HUES48 (cell line): Measurements from ENCODE around the gene SLC7A1.

Experiments
- H3K27ac ChIP-seq: one replicate; pipeline ENCODE4 v1.7.0; 2013; ENCODE audit warnings: low read depth, low read length, inconsistent platforms
- H3K27me3 ChIP-seq: 2 replicates; pipeline ENCODE4 v1.6.1; 2013; ENCODE audit warnings: mild to moderate bottlenecking, low read length; ENCODE audit not compliant: control insufficient read depth, insufficient read depth
- H3K36me3 ChIP-seq: 2 replicates; pipeline ENCODE4 v1.6.1; 2013; ENCODE audit warnings: low read length; ENCODE audit not compliant: control insufficient read depth, insufficient read depth
- H3K4me1 ChIP-seq: 2 replicates; pipeline ENCODE4 v1.6.1; 2013; ENCODE audit warnings: mild to moderate bottlenecking, low read length; ENCODE audit not compliant: control insufficient read depth, insufficient read depth
- H3K4me3 ChIP-seq: 2 replicates; pipeline ENCODE4 v1.5.1; 2013; ENCODE audit warnings: mild to moderate bottlenecking, low read depth, low read length
- H3K9ac ChIP-seq: 2 replicates; pipeline ENCODE4 v1.6.1; 2013; ENCODE audit warnings: mild to moderate bottlenecking, low read depth, low read length, moderate library complexity
- H3K9me3 ChIP-seq: 2 replicates; pipeline ENCODE4 v1.6.1; 2013; ENCODE audit warnings: low read length; ENCODE audit not compliant: control insufficient read depth, insufficient read depth

The SLC7A1 gene

GRCh38 chr13:29540799-29541198 is 54.7 kb downstream of the SLC7A1 start:
- H3K9me3 ChIP-seq, result no peaks in the 10 kb centered on the region
- no peaks in the 10 kb centered on the region for H3K27me3 ChIP-seq
- peaks cover 19% of the 10 kb centered on the region for H3K36me3 ChIP-seq
- no peak overlapping the region for H3K9ac ChIP-seq
- no peak overlapping the region for H3K4me3 ChIP-seq
- no peak overlapping the region for H3K27ac ChIP-seq
- peaks cover 11% of the 10 kb centered on the region for H3K4me1 ChIP-seq

- Histone ChIP-seq H3K36me3 (peaks cover 20% of the 10 kb centered on the region), H3K27ac (no peak overlapping the region), H3K27me3 (no peaks in the 10 kb centered on the region), H3K4me3 (no peak overlapping the region), H3K4me1 (peaks cover 11% of the 10 kb centered on the region), H3K9ac (no peak overlapping the region), H3K9me3 (no peaks in the 10 kb centered on the region)
Measured at GRCh38 chr13:29540334-29540733, 55.2 kb downstream of the SLC7A1 start.

- Histone ChIP-seq H3K36me3 (peaks cover 22% of the 10 kb centered on the region), H3K27me3 (no peaks in the 10 kb centered on the region), H3K27ac (no peak overlapping the region), H3K9ac (no peak overlapping the region), H3K9me3 (no peaks in the 10 kb centered on the region), H3K4me3 (no peak overlapping the region), H3K4me1 (peaks cover 11% of the 10 kb centered on the region)
Measured at GRCh38 chr13:29539856-29540255, 55.6 kb downstream of the SLC7A1 start.

- Histone ChIP-seq H3K9me3 (no peaks in the 10 kb centered on the region), H3K36me3 (peaks cover 34% of the 10 kb centered on the region), H3K4me1 (peaks cover 11% of the 10 kb centered on the region), H3K27me3 (no peaks in the 10 kb centered on the region), H3K27ac (no peak overlapping the region), H3K4me3 (no peak overlapping the region), H3K9ac (no peak overlapping the region)
Measured at GRCh38 chr13:29538652-29539040, 56.8 kb downstream of the SLC7A1 start.

GRCh38 chr13:29537736-29538651 is 57.5 kb downstream of the SLC7A1 start:
- H3K36me3 ChIP-seq, result peaks cover 40% of the 10 kb centered on the region

GRCh38 chr13:29536853-29537252 is 58.6 kb downstream of the SLC7A1 start:
- no peaks in the 10 kb centered on the region for H3K9me3 ChIP-seq
- H3K4me3 ChIP-seq, result no peak overlapping the region
- H3K4me1 ChIP-seq, result peaks cover 11% of the 10 kb centered on the region
- peaks cover 52% of the 10 kb centered on the region for H3K36me3 ChIP-seq
- H3K27me3 ChIP-seq, result no peaks in the 10 kb centered on the region
- no peak overlapping the region for H3K27ac ChIP-seq
- no peak overlapping the region for H3K9ac ChIP-seq

More at GRCh38 chr13:29537736-29538651, 57.5 kb downstream of the SLC7A1 start:
- no peak overlapping the region for H3K4me3 ChIP-seq
- no peak overlapping the region for H3K9ac ChIP-seq
- no peak overlapping the region for H3K27ac ChIP-seq
- no peaks in the 10 kb centered on the region for H3K27me3 ChIP-seq
- peaks cover 11% of the 10 kb centered on the region for H3K4me1 ChIP-seq
- no peaks in the 10 kb centered on the region for H3K9me3 ChIP-seq

- peaks cover 59% of the 10 kb centered on the region for H3K36me3 ChIP-seq
- no peak overlapping the region for H3K27ac ChIP-seq
- no peak overlapping the region for H3K9ac ChIP-seq
- H3K27me3 ChIP-seq, result no peaks in the 10 kb centered on the region
- H3K4me3 ChIP-seq, result no peak overlapping the region
- no peaks in the 10 kb centered on the region for H3K9me3 ChIP-seq
- H3K4me1 ChIP-seq, result peaks cover 10% of the 10 kb centered on the region
Measured at GRCh38 chr13:29535663-29536655, 59.5 kb downstream of the SLC7A1 start.

GRCh38 chr13:29534083-29534482 is 61.4 kb downstream of the SLC7A1 start:
- Histone ChIP-seq H3K9ac (no peak overlapping the region), H3K4me3 (no peak overlapping the region), H3K4me1 (no peaks in the 10 kb centered on the region), H3K36me3 (peaks cover 75% of the 10 kb centered on the region), H3K9me3 (no peaks in the 10 kb centered on the region), H3K27ac (no peak overlapping the region), H3K27me3 (no peaks in the 10 kb centered on the region)

- Histone ChIP-seq H3K27ac (no peak overlapping the region), H3K9me3 (no peaks in the 10 kb centered on the region), H3K4me1 (no peaks in the 10 kb centered on the region), H3K27me3 (no peaks in the 10 kb centered on the region), H3K36me3 (peaks cover 87% of the 10 kb centered on the region), H3K9ac (no peak overlapping the region), H3K4me3 (no peak overlapping the region)
Measured at GRCh38 chr13:29532821-29533220, 62.7 kb downstream of the SLC7A1 start.

GRCh38 chr13:29532116-29532515 is 63.4 kb downstream of the SLC7A1 start:
- no peaks in the 10 kb centered on the region for H3K4me1 ChIP-seq
- no peaks in the 10 kb centered on the region for H3K9me3 ChIP-seq
- H3K4me3 ChIP-seq, result no peak overlapping the region
- peaks cover 94% of the 10 kb centered on the region for H3K36me3 ChIP-seq
- no peaks in the 10 kb centered on the region for H3K27me3 ChIP-seq
- no peak overlapping the region for H3K9ac ChIP-seq
- H3K27ac ChIP-seq, result no peak overlapping the region
